ENCODE data around the gene ATP6AP1. TPM values are rescaled to one million over a fixed set of nuclear protein-coding genes. Genes with fewer than 3 reads are reported as not detected.

Gene ATP6AP1
- total RNA-seq, 6 experiments from 2014 or later, result 26.5 to 41.4 (median 32.4) TPM

DNA sequence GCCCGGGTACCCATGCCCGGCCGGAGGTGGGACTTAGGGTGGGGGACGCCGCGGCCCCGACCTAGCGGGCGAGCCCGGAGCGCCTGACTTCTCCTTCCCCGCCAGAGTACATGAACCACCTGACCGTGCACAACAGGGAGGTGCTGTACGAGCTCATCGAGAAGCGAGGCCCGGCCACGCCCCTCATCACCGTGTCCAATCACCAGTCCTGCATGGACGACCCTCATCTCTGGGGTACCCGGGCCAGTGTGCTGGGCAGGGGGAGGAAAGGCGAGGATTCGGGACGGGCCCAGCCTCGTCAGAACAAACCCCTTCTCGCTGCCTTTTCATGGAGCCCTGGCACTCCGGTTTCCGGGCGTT lies 16.5 kb upstream of the ATP6AP1 start:
- intact Hi-C loops (cut with DNase I), result no loop called here
- 29% methylated on average over 11 of the region's 29 CpGs for WGBS (ENCODE audit: insufficient coverage, low coverage, low lambda C conversion rate, missing lambda C conversion rate)
- Histone ChIP-seq H3K36me3 (no peaks in the 10 kb centered on the region), H3K4me1 (no peaks in the 10 kb centered on the region), H3K27ac (peak overlapping the region; percentile 78 to 88 (median 86)), H3K9me3 (no peaks in the 10 kb centered on the region), H3K27me3 (no peaks in the 10 kb centered on the region), H3K4me3 (peak overlapping the region; percentile 52 to 72 (median 70))
- DNase-seq, result peak; percentile 73 to 77 (median 74)
- peak; percentile 73 to 81 (median 79) for ATAC-seq
- TF ChIP-seq, protein P1, sequence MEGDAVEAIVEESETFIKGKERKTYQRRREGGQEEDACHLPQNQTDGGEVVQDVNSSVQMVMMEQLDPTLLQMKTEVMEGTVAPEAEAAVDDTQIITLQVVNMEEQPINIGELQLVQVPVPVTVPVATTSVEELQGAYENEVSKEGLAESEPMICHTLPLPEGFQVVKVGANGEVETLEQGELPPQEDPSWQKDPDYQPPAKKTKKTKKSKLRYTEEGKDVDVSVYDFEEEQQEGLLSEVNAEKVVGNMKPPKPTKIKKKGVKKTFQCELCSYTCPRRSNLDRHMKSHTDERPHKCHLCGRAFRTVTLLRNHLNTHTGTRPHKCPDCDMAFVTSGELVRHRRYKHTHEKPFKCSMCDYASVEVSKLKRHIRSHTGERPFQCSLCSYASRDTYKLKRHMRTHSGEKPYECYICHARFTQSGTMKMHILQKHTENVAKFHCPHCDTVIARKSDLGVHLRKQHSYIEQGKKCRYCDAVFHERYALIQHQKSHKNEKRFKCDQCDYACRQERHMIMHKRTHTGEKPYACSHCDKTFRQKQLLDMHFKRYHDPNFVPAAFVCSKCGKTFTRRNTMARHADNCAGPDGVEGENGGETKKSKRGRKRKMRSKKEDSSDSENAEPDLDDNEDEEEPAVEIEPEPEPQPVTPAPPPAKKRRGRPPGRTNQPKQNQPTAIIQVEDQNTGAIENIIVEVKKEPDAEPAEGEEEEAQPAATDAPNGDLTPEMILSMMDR (IDR thresholded peaks at IDR 0.05), result no peak
- TF ChIP-seq POLR2A (IDR thresholded peaks at IDR 0.05), result no peak

DNA sequence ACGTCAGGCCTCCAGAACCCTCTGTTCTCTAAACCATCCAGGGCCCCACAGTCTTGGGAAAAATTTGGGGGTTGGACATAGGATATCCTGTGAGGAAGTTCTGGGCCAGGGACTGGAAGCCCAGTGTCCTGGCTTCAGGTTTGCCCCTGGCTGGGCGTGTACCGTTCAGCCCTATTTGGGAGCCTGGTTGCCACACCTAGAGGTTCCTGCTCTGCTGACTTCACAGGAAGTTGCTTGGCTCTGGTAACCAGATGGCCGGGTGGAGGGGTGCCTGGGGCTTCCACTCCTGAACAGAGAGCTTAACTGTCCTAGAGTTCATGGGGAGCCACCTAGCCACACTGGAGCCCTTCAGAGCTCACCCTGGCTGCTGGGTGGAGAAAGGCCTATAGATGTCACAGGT lies 16.0 kb upstream of the ATP6AP1 start:
- no peak for TF ChIP-seq POLR2A (IDR thresholded peaks at IDR 0.05)
- TF ChIP-seq, protein P1 (IDR thresholded peaks at IDR 0.05), result no peak
- Histone ChIP-seq H3K4me3 (peak overlapping the region; percentile 52 to 72 (median 70)), H3K27ac (peak overlapping the region; percentile 78 to 88 (median 86)), H3K36me3 (no peaks in the 10 kb centered on the region), H3K4me1 (no peaks in the 10 kb centered on the region), H3K27me3 (no peaks in the 10 kb centered on the region), H3K9me3 (no peaks in the 10 kb centered on the region)
- intact Hi-C loops (cut with DNase I), result no loop called here
- 20% methylated on average over 3 of the region's 4 CpGs for WGBS (ENCODE audit: insufficient coverage, low coverage, low lambda C conversion rate, missing lambda C conversion rate)
- DNase-seq, result no peak
- peak in 3 of 4 donors; percentile 6 to 21 (median 7) for ATAC-seq

DNA sequence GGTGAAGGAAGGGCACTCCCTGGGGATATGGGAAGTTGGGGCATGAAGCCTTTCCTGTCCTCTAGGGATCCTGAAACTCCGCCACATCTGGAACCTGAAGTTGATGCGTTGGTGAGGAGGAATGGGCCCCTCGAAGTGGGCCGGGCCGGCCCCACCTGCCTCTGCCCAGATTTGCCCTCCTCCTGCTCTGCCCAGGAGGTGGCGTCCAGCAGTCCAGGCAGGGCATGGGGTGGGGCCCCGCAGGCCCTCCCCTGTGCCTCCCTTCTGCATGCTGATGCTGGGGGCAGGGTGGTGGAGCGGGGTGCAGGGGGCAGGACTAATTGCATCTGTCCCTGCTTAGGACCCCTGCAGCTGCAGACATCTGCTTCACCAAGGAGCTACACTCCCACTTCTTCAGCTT lies 15.3 kb upstream of the ATP6AP1 start:
- H3K4me1 ChIP-seq, result no peaks in the 10 kb centered on the region
- intact Hi-C loops (cut with DNase I), result no loop called here
- no peak overlapping the region for H3K27ac ChIP-seq
- WGBS (ENCODE audit: insufficient coverage, low coverage, low lambda C conversion rate, missing lambda C conversion rate), result no CpG with 5 or more reads among the region's 8 CpGs
- H3K27me3 ChIP-seq, result no peaks in the 10 kb centered on the region
- TF ChIP-seq, protein P1 (IDR thresholded peaks at IDR 0.05), result no peak
- no peak for TF ChIP-seq POLR2A (IDR thresholded peaks at IDR 0.05)
- H3K4me3 ChIP-seq, result no peak overlapping the region
- ATAC-seq (no peak), DNase-seq (no peak)
- no peaks in the 10 kb centered on the region for H3K36me3 ChIP-seq
- no peaks in the 10 kb centered on the region for H3K9me3 ChIP-seq

DNA sequence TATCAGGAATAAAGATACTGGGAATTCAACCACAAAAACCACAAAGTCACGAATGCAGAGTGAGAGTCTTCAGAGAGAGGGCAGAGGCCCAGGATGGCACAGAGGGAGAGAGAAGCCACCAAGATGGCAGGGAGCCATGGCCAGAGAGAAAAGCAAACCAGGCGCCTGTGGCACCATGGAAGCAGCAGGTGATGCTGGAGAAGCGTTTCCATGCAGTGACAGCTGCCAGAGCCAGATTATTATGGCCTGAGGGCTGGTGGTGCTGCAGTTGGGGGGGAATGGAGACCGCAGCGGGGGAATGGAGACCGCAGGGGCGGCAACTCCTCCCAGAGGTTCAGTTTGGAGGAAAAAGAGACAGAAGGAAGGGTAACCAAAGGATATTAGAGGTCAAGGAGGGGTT lies 11.3 kb upstream of the ATP6AP1 start:
- no peak for TF ChIP-seq POLR2A (IDR thresholded peaks at IDR 0.05)
- TF ChIP-seq, protein P1 (IDR thresholded peaks at IDR 0.05), result no peak
- H3K4me1 ChIP-seq, result no peaks in the 10 kb centered on the region
- H3K27me3 ChIP-seq, result no peaks in the 10 kb centered on the region
- ATAC-seq (no peak), DNase-seq (no peak)
- no peak overlapping the region for H3K27ac ChIP-seq
- no peaks in the 10 kb centered on the region for H3K36me3 ChIP-seq
- 61% methylated on average over 7 of the region's 7 CpGs for WGBS (ENCODE audit: insufficient coverage, low coverage, low lambda C conversion rate, missing lambda C conversion rate)
- intact Hi-C loops (cut with DNase I), result no loop called here
- H3K4me3 ChIP-seq, result no peak overlapping the region
- H3K9me3 ChIP-seq, result no peaks in the 10 kb centered on the region

DNA sequence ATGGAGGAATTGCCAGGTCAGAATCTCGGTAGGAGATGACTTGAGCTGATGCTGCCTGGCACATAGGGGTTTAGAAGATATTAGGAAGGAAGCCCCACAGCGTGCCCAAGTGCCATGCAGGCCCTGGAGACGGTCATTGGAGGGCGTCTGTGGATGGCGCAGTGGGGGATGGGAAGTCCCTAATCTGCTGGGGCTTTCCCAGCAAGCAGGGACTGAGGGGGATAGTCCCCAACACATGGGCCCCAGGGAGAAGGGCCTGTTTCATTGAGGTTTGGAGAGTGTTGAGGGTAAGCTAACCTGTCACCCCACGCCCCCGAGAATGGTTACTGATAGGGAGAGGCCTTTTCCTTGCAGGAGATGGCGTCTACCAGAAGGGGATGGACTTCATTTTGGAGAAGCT lies 9.3 kb upstream of the ATP6AP1 start:
- H3K9me3 ChIP-seq, result no peaks in the 10 kb centered on the region
- TF ChIP-seq, protein P1 (IDR thresholded peaks at IDR 0.05), result no peak
- TF ChIP-seq POLR2A (IDR thresholded peaks at IDR 0.05), result no peak
- no peak overlapping the region for H3K27ac ChIP-seq
- no peaks in the 10 kb centered on the region for H3K4me1 ChIP-seq
- H3K27me3 ChIP-seq, result no peaks in the 10 kb centered on the region
- no peak overlapping the region for H3K4me3 ChIP-seq
- no peak for DNase-seq
- no peak for ATAC-seq
- no peaks in the 10 kb centered on the region for H3K36me3 ChIP-seq
- intact Hi-C loops (cut with DNase I), result no loop called here
- 83% methylated on average over 4 of the region's 8 CpGs for WGBS (ENCODE audit: insufficient coverage, low coverage, low lambda C conversion rate, missing lambda C conversion rate)
